HG03103 (cell line): ENCODE results near the gene TAMM41.
"Not testable (repeated sequence)": the region's sequence is repeated elsewhere in the genome, so short reads cannot be mapped to it uniquely, and the experiment has no call there.

Source experiments
- ATAC-seq: cut with Tn5 transposase; IDR thresholded peaks from one replicate; pipeline ENCODE4 v1.9.1; 2021; ENCODE audit warnings: low read depth; ENCODE audit not compliant: unreplicated experiment

Gene TAMM41

DNA sequence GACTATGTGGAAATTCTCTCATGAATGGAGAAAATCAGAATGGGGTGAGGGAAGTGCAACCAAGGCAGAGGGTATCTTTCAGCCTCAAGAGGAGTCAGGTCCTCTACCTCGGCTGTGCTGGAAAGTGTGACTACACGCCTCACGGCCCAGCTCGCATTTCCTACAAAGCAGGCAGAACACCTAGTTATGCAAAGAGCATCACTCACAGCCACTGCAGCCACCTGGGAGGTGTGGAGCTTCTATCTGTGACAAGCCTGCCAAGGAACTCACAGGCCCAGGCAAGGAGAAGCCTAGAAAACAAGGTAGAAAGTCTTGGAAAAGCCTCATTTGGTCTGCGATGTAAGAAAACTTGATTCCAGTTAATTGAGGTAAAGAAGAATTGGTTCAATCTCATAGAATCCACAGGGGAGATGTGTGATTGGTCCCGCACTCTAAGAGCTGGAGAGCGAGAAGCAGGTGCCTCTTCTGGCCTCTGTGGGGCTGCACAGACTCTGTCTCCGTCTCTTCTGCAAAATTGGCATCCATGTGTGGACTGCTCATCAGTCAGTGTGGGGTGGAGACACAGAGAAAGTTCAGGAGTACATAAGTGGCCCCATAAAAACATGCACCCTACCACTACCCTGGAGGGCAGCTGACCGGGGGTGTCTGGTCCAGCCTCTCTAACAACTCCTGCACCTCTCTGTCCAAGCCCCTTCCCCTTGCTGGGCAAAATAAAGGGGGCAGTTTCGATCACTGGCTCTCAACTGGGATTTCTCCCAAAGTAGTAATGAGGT is 76.8 kb downstream of the TAMM41 start:
- no peak for ATAC-seq

DNA sequence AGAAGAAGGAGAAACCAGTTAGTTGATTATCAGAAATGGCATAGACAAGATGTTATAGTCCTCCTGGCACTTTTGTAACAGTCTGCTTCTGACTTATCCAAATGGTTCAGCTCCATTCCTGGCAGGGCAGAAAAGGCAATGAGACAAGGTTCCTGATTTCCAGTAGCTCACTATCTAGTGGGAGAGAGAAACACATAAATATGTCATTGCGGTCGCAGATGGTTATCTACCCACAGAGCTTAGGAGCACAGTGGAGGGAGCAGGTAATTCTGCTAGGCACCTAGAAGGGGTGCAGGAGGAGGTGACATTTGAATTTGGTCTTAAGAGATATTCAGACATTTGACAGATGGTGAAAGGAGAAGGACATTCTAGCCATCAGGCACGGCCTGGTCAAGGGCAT is 78.1 kb downstream of the TAMM41 start:
- no peak for ATAC-seq

DNA sequence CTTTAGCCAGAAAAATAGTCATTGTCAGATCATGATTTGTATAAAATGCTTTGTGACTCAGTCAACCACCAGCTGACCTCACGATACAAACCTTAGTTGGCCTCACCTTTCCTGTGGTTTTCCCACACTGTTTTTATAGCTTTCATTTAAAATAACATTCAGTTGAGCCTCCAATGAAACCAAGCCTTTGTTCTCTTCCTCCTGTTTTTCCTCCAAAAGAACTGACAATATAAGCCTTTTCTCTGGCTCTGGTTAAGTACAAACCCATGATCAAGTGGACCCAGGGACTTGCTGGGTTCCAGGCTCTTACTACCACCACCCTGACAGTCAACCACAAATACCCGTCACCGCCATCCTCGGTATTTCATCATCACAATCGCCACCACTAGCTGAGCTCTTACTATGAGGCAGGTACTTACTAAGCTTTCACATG is 81.7 kb downstream of the TAMM41 start:
- no peak for ATAC-seq

DNA sequence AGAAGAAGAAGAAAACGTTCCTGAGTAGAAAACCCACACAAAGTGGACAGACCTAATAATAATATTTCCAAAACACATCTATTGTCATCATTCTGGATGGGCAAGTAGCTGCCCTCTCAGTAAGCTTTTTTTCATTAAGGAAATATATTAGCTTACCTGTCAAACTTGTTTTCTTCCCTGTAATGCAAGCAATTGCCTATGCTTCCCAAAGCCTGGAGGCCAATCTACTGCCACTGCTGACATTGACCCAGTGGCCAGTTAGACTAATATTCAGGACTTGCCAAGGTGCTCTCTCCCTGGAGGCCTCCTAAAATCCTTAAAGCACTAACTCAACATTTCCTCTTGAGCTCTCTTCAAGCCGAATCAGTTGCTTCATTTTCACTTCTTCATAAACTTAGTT is 86.7 kb downstream of the TAMM41 start:
- no peak for ATAC-seq

DNA sequence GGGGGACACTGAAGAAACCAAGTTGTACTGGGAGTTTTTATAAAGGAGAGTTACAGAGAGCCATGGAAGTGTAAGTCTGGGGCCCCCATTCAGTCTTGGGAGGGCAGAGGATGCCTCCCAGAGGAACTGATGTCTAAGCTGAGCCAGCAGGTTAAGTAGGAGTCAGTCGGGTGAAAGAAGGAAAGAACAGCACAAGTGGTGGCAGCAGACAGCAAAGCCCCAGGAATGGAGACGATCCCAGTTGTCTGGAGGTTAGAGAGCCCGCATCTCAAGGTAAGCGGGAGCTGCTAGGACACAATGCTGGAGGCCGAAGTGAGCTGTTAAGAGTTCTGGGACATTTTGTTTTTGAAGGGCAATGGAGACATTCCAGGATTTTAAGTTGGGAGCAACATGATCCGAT is 88.8 kb downstream of the TAMM41 start:
- ATAC-seq, result no peak

DNA sequence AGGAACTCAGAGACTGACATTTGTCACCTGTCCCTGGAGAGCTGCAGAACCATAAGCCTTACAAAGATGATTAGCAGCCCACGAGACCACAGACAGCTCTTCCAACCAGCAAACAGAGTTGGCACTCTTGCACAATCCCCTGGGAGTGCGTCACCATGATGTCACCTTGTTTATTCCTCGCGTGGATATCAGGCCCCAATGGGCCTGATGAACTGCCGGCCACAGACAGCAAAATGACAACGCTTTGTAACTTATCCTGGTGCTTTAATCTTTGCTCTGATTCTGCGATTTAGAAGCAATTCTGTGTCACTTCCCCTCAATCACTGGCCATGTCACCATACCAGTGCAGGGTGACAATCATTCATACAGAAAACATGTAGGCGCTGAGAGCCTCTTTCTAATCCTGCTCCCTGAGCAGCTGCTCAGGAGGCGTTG is 89.2 kb downstream of the TAMM41 start:
- no peak for ATAC-seq

DNA sequence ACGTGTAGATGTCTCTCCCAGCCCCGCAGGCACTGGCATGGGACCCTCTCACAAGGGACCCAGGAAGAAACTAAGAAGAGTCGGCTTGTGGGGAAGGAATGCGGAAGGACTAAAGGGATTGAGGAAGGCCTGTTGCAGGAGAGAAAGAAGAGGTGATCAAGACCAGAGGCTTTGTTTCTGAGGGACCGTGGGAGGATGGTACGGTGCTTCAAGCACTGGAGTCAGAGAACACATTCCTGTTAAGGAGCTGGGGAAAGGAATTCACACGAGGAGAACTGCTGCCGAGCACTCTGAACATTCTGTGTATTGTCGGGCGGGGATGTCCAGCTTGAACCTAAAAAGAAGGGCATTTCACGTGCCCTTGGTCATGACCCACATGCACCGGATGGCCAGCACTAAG is 91.4 kb downstream of the TAMM41 start:
- no peak for ATAC-seq

DNA sequence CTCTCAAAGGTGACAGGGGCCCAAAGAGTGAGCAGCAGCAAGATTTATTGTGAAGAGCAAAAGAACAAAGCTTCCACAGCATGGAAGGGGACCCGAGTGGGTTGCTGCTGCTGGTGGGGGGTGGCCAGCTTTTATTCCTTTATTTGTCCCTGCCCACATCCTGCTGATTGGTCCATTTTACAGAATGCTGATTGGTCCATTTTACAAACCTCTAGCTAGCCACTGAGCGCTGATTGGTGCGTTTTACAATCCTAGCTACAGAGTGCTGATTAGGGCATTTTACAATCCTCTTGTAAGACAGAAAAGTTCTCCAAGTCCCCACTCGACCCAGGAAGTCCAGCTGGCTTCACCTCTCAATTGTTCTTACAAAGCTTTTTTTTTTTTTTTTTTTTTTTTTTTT is 94.4 kb downstream of the TAMM41 start:
- not testable (repeated sequence) for ATAC-seq

DNA sequence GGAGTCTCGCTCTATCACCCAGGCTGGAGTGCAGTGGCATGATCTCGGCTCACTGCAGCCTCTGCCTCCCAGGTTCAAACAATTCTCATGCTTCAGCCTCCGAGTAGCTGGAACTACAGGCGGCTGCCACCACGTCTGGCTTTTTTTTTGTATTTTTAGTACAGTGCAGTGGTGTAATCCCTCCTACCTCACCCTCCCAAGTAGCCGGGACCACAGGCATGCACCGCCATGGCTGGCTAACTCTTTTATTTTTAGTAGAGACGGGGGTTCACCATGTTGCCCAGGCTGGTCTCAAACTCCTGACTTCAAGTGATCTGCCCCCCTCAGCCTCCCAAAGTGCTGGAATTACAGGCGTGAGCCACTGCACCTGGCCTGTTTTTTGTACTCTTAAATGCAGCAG is 98.4 kb downstream of the TAMM41 start:
- not testable (repeated sequence) for ATAC-seq
